ENCODE results near the gene CASTOR1. TPM values are rescaled to one million over a fixed set of nuclear protein-coding genes. Genes with fewer than 3 reads are reported as not detected.

Gene CASTOR1
- total RNA-seq, 6 experiments from 2014 or later: 4.5 to 8.1 (median 5.7) TPM

GRCh38 chr22:30239488-30240405, 49.6 kb downstream of the CASTOR1 start:
- no peak overlapping the region for H3K4me3 Mint-ChIP-seq
- H3K27ac Mint-ChIP-seq: no peak overlapping the region
- no peaks in the 10 kb centered on the region for H3K9me3 Mint-ChIP-seq
- TF ChIP-seq, protein P1, sequence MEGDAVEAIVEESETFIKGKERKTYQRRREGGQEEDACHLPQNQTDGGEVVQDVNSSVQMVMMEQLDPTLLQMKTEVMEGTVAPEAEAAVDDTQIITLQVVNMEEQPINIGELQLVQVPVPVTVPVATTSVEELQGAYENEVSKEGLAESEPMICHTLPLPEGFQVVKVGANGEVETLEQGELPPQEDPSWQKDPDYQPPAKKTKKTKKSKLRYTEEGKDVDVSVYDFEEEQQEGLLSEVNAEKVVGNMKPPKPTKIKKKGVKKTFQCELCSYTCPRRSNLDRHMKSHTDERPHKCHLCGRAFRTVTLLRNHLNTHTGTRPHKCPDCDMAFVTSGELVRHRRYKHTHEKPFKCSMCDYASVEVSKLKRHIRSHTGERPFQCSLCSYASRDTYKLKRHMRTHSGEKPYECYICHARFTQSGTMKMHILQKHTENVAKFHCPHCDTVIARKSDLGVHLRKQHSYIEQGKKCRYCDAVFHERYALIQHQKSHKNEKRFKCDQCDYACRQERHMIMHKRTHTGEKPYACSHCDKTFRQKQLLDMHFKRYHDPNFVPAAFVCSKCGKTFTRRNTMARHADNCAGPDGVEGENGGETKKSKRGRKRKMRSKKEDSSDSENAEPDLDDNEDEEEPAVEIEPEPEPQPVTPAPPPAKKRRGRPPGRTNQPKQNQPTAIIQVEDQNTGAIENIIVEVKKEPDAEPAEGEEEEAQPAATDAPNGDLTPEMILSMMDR (IDR thresholded peaks at IDR 0.05): no peak
- no peak for DNase-seq
- H3K36me3 Mint-ChIP-seq (ENCODE audit: low read depth): no peaks in the 10 kb centered on the region
- H3K4me1 Mint-ChIP-seq (ENCODE audit: low read depth): peaks cover 26% of the 10 kb centered on the region
- peaks cover 13% of the 10 kb centered on the region for H3K27me3 Mint-ChIP-seq (ENCODE audit: insufficient read depth)

- H3K9me3 Mint-ChIP-seq: no peaks in the 10 kb centered on the region
- no peak overlapping the region for H3K4me3 Mint-ChIP-seq
- no peaks in the 10 kb centered on the region for H3K36me3 Mint-ChIP-seq (ENCODE audit: low read depth)
- H3K27me3 Mint-ChIP-seq (ENCODE audit: insufficient read depth): peaks cover 7% of the 10 kb centered on the region
- TF ChIP-seq, protein P1 (IDR thresholded peaks at IDR 0.05): no peak
- DNase-seq: no peak
- H3K27ac Mint-ChIP-seq: no peak overlapping the region
- peaks cover 29% of the 10 kb centered on the region for H3K4me1 Mint-ChIP-seq (ENCODE audit: low read depth)
These were observed 50.4 kb downstream of the CASTOR1 start for GRCh38 chr22:30238661-30239487.

DNA sequence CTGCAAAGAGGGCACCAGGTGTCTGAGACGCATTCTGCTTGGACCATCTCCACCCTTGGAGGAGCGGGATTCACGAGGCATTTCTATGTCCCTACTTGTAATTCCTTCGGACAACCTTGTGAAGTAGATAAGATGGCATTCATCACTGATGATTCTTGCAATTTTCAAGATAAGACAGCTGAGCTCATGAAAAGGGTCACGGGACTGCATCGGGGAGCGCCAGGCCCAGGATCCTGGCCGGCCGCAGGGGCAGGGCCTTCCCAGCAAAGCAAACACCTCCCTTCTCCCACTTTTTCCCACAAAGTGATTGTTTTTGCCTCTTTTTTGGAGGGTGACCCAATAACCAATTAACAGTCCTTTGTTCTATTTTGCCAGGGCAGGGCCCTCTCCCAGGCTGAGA, 51.2 kb downstream of the CASTOR1 start:
- Mint-ChIP-seq H3K36me3 (ENCODE audit: low read depth) (no peaks in the 10 kb centered on the region), H3K4me1 (ENCODE audit: low read depth) (peaks cover 29% of the 10 kb centered on the region), H3K27me3 (ENCODE audit: insufficient read depth) (peaks cover 7% of the 10 kb centered on the region), H3K4me3 (no peak overlapping the region), H3K27ac (no peak overlapping the region), H3K9me3 (no peaks in the 10 kb centered on the region)
- no peak for DNase-seq
- TF ChIP-seq, protein P1 (IDR thresholded peaks at IDR 0.05): no peak

GRCh38 chr22:30236875-30237274, 52.4 kb downstream of the CASTOR1 start:
- no peak overlapping the region for H3K4me3 Mint-ChIP-seq
- H3K9me3 Mint-ChIP-seq: no peaks in the 10 kb centered on the region
- no peaks in the 10 kb centered on the region for H3K36me3 Mint-ChIP-seq (ENCODE audit: low read depth)
- no peak overlapping the region for H3K27ac Mint-ChIP-seq
- DNase-seq: no peak
- H3K4me1 Mint-ChIP-seq (ENCODE audit: low read depth): peaks cover 29% of the 10 kb centered on the region
- TF ChIP-seq, protein P1 (IDR thresholded peaks at IDR 0.05): no peak
- peaks cover 10% of the 10 kb centered on the region for H3K27me3 Mint-ChIP-seq (ENCODE audit: insufficient read depth)

DNA sequence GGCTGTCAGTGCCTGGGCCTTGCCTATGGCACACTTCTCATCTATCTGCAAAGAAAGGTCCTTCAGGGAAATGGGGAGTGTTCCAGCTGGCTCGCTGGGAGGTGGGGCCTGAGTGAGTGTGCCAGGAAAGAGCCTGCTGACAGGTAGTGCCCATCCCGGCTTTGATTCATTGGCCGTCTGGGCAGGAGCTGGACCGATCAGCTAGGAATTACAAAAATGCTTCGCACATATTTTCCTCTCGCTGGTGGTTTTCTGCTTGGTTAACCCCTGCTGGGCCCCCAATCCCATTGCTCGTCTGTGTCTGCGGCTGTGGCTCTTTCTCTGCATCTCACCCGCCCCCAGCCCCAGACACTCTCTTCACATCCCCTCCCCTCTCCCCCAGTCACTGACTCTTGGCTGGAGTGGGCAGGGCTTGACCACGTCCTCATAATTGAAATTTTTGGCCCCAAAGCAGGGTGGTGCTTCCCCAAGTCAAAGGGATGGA, 53.6 kb downstream of the CASTOR1 start:
- peak; percentile 44 for DNase-seq
- Mint-ChIP-seq H3K27ac (peak overlapping the region; percentile 23), H3K4me3 (peak overlapping the region; percentile 11; the same call in 1 of the 2 replicates), H3K4me1 (ENCODE audit: low read depth) (peaks cover 29% of the 10 kb centered on the region), H3K9me3 (no peaks in the 10 kb centered on the region), H3K36me3 (ENCODE audit: low read depth) (no peaks in the 10 kb centered on the region), H3K27me3 (ENCODE audit: insufficient read depth) (peaks cover 9% of the 10 kb centered on the region)
- TF ChIP-seq, protein P1 (IDR thresholded peaks at IDR 0.05): no peak

Other genes starting within 250 kb of the CASTOR1 start
- gene HORMAD2, start 209.0 kb downstream of the CASTOR1 start, total RNA-seq (2021; fragmentation: NEBNext Ultra II Directional; extraction: Animal tissue kit (Norgen Biotek cat#: 25700)): not detected
- gene LIF, start 42.7 kb downstream of the CASTOR1 start, total RNA-seq (2021; fragmentation: NEBNext Ultra II Directional; extraction: Animal tissue kit (Norgen Biotek cat#: 25700)): 1 to 10 TPM in 4 of 6 experiments, under 1 TPM in 2; 0.40 to 2.2 (median 1.1) TPM
- gene OSM, start 22.7 kb downstream of the CASTOR1 start, total RNA-seq (2021; fragmentation: NEBNext Ultra II Directional; extraction: Animal tissue kit (Norgen Biotek cat#: 25700)): not detected
- 10 to 100 TPM; 15.6 to 20.6 (median 16.7) TPM for gene TBC1D10A, start 37.4 kb upstream of the CASTOR1 start, total RNA-seq (2021; fragmentation: NEBNext Ultra II Directional; extraction: Animal tissue kit (Norgen Biotek cat#: 25700))
- gene SF3A1, start 67.4 kb upstream of the CASTOR1 start, total RNA-seq (2021; fragmentation: NEBNext Ultra II Directional; extraction: Animal tissue kit (Norgen Biotek cat#: 25700)): 100 to 1,000 TPM; 166 to 197 (median 181) TPM
- 1 to 10 TPM; 1.4 to 1.6 (median 1.5) TPM for gene CCDC157, start 67.5 kb upstream of the CASTOR1 start, total RNA-seq (2021; fragmentation: NEBNext Ultra II Directional; extraction: Animal tissue kit (Norgen Biotek cat#: 25700))
- 10 to 100 TPM; 12.7 to 18.9 (median 15.3) TPM for gene RNF215, start 97.9 kb upstream of the CASTOR1 start, total RNA-seq (2021; fragmentation: NEBNext Ultra II Directional; extraction: Animal tissue kit (Norgen Biotek cat#: 25700))
- gene SEC14L2, start 107.5 kb upstream of the CASTOR1 start, total RNA-seq (2021; fragmentation: NEBNext Ultra II Directional; extraction: Animal tissue kit (Norgen Biotek cat#: 25700)): 10 to 100 TPM; 18.4 to 24.0 (median 22.8) TPM
- gene MTFP1, start 136.3 kb upstream of the CASTOR1 start, total RNA-seq (2021; fragmentation: NEBNext Ultra II Directional; extraction: Animal tissue kit (Norgen Biotek cat#: 25700)): 1 to 10 TPM; 1.7 to 5.7 (median 4.1) TPM
- gene SEC14L3, start 182.5 kb upstream of the CASTOR1 start, total RNA-seq (2021; fragmentation: NEBNext Ultra II Directional; extraction: Animal tissue kit (Norgen Biotek cat#: 25700)): not detected
- not detected for gene SEC14L4, start 216.2 kb upstream of the CASTOR1 start, total RNA-seq (2021; fragmentation: NEBNext Ultra II Directional; extraction: Animal tissue kit (Norgen Biotek cat#: 25700))